NCI-H2196 (cell line): ENCODE data around the gene SDCBP2.

Source experiments
- DNase-seq: peaks from one replicate; lab custom pipeline; 2025; ENCODE audit not compliant: unreplicated experiment; lab: John Stamatoyannopoulos, UW

Gene SDCBP2

GRCh38 chr20:1315804-1316203 is 13.1 kb downstream of the SDCBP2 start:
- DNase-seq, result no peak

DNA sequence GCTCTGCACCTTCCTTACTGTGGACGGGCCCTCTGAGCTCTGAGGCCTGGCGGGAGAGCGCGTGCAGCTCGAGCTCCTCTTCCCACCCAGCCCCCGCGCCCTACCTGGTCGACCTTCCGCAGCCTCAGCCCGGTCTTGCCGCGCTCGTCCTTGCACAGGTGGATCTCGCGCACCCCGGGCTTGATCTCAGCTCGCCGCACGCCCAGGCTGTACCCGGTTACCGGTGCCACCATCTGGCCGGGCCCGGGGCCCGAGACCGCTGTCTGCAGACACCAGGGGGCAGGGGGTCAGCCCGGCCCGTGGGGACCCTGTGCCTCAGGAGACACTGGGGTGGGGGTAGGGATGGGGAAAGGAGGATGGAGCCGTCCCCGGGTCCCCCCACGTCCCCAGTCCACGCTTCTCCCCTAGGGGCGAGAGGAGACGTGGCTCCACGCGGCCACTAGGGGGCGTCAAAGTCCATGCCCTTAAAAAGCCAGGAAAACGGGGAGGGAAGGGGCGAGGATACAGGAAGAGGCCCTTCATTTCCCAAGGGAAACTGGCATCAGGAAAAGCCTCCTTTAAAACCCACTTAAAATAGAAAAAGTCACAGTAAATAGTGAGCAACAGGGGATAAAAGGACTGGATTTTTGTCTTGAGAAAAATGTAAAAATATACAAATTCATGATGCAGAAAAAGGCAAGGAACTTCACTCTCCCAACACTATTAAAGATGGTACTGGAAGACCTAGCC is 15.5 kb downstream of the SDCBP2 start:
- DNase-seq, result peak; percentile 68

GRCh38 chr20:1312904-1313235 is 16.1 kb downstream of the SDCBP2 start:
- DNase-seq, result no peak

GRCh38 chr20:1312308-1312707 is 16.6 kb downstream of the SDCBP2 start:
- no peak for DNase-seq

- no peak for DNase-seq
Measured at GRCh38 chr20:1310506-1311190, 18.3 kb downstream of the SDCBP2 start.

DNA sequence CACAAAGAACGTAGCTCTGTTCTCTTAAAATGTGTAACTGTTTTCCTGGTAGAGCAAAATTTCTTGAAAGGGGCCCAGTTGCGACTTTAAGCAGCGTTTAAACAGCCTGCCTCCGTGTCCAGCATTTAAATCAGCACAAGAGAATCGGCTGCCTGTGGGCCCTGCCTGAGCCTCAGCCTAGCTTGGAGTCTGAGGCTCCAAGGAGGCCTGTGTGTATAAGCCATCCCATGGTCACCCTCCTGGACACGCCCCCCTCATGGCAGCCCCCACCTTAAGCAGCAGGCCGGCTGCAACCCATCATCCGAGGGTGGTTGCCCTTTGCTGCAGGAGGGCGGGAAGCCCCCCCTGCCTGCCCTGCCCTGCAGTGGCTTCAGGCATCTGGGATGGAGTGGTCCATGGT is 18.9 kb downstream of the SDCBP2 start:
- DNase-seq, result no peak

DNA sequence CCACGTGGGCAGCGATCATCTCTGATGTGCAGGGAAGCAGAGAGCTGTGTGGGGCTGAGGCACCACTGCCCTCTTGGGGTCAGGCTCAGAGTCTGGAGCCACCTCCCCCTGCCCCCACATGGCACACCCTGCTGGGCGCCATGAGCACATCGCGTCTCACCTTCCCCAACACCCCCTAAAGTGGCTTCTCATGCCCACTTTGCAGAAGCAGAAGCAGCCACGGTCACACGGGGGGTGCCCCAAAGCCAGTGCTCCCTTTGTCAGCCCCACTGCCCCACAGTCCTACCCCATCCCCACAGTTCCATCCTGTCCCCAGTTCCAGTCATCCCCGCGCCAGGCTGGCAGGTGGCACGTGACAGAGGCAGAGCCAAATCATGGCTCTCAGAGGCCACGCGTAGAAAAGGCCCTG is 19.5 kb downstream of the SDCBP2 start:
- no peak for DNase-seq

DNA sequence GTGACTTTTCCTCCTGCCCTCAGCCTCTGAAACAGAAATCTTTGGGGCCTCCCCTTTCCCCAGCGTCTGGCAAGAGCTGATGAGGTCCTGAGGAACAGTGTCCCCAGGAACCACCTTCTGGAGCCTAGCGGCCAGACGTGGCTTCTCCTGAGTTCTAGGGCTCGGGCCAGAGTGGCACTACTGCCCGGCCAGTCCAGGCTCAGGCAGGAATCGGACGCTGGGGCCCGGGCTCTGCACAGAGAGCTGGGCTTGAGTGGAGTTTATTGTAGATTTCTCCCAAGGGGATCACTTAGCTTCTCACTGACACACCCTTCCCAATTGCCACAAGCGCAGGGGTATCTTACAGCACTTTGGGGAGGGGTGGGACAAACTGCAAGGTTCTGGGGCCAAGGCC is 20.2 kb downstream of the SDCBP2 start:
- DNase-seq, result no peak

- no peak for DNase-seq
Measured at GRCh38 chr20:1308067-1308701, 20.8 kb downstream of the SDCBP2 start.

- no peak for DNase-seq
Measured at GRCh38 chr20:1307571-1307971, 21.4 kb downstream of the SDCBP2 start.

DNA sequence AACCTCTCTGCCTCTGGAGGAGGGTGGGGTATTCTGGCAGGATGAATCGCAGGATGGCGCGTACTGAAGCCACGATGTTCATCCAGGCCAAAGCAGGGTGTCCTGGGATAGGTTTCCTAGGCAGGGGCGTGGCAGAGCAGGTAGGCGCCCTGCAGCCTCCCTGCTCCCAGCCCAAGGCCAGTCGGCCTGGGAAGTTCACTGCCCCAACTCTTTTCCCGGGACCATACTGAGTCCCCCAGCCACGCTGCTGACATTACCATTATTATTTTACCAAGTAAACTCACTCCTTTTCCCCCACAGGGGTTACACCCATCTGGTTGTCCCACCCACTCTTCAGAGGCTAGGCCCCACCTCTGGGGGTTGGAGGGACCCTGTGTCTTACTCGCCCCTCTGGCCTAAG is 21.8 kb downstream of the SDCBP2 start:
- DNase-seq, result no peak

GRCh38 chr20:1306316-1307135 is 22.4 kb downstream of the SDCBP2 start:
- DNase-seq, result no peak

DNA sequence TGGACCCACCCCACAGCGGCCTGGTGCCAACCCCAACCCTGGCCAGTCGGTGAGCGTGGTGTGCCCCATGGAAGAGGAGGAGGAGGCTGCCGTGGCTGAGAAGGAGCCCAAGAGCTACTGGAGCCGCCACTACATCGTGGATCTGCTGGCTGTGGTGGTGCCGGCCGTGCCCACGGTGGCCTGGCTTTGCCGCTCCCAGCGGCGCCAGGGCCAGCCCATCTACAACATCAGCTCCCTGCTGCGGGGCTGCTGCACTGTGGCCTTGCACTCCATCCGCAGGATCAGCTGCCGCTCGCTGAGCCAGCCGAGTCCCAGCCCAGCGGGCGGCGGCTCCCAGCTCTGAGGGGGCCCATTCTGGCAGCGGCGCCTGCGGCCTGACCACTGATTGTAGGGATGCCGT is 23.2 kb downstream of the SDCBP2 start:
- DNase-seq, result no peak

- DNase-seq, result no peak
Measured at GRCh38 chr20:1304710-1305515, 24.0 kb downstream of the SDCBP2 start.

DNA sequence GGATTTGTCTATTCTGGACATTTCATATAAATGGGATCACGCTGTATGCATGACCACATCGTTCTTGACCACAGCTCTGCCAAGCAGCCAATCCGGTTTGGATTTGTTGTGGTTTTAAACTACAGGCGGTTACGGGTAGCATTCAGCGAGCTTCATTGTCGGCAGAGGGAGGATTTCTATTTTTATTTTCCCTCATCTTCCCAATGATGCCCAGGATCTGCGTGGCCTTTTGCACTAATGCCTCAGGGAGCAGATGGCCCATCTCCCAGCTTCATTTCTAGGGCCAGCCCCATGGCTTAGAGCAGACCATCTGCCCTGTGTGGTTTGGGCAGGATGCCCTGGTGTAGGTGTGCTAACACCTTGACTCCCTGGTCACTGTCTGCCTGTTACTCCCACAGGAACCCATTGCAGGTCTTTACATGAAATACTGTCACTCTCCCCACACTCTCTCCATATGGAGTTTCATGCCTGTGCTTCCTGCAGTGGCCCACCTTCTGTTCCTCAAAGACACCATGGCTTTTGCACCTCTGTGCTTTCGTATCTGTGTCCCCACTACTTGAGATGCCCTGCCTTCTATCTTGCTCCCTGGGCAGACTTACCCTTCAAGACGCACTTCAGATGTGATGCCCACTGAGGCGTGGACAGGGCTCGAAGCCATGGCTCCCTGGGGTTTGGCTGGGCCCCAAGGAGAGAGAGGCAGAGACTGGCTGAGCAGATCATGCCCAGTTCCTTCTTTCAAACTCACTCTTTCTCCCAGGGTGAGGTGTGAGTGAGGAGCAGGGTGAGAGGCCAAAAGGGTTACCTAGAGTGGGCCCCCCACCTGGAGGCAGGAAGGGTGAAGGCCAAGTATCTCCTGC is 26.0 kb downstream of the SDCBP2 start:
- peak; percentile 71 for DNase-seq

- DNase-seq, result no peak
Measured at GRCh38 chr20:1301031-1301529, 27.9 kb downstream of the SDCBP2 start.

DNA sequence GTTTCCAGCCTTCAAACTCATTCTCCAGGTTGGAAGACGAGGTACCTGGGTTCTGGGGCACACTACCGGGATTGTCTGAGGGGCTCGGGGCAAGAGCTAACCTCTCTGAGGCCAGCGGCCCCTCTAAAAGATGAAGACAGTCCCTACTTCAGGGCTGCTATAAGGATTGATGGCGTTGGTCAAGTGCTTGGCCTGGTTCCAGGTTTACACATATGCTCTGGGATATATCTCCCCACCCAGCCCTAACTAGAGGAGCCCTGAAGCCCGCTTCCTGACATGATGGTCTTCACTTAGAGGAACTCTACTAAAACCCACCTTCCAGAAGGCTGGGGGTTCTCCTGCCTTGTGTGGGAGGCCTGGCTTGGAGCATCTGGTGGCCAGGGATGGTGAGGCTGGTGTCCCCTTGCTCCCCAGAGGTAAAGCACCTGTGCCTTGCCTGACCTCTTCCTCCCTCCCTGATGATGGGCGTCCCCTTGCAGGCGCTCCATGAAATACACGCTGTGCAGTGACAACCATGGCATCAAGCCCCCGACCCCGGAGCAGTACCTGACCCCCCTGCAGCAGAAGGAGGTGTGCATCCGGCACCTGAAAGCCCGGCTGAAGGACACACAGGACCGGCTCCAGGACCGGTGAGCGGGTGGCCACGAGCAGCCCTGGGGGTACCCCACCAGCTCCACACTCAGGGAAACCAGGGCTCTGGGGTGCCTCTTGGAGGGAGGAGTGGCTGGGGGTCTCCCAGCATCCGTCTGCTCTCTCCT is 28.7 kb downstream of the SDCBP2 start:
- DNase-seq, result no peak

DNA sequence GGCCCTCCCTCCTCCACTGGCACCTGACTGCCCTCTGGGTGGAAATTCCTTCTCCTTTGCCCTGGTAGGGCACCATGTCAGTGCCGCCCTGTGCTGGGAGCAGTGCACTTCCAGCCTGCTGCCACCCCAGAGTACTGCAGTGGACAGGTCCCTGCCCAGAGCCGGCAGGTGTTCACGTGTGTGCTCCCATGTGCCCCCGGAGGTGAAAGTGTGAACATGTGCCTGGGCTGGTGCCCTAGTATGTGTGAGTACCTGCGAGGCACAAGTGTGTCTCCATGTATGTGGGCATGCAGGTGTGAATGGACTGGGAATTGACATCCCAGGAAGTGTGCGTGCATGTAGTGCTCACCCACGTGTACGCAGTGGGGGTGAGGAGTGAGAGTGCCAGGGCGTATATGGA is 29.4 kb downstream of the SDCBP2 start:
- DNase-seq, result peak; percentile 23
